GM12892 (cell line): ENCODE results near the gene PIK3C2G.

Experiments used
- DNase-seq: peaks from one replicate; pipeline ENCODE4 v3.0.0; 2011; ENCODE audit not compliant: insufficient read length
- FAIRE-seq: peaks from 2 replicates; lab custom pipeline; 2011; peaks lifted over from hg19 to GRCh38; lab: Jason Lieb, UNC
- POLR2A ChIP-seq: IDR thresholded peaks from 2 replicates; pipeline ENCODE4 v1.6.1; 2011; ENCODE audit warnings: low read depth, low read length, control low read depth
- POLR2AphosphoS5 ChIP-seq: IDR thresholded peaks from 2 replicates; pipeline ENCODE4 v1.6.1; 2011; ENCODE audit warnings: low read depth, low read length, control low read depth
- TAF1 ChIP-seq: IDR thresholded peaks from 2 replicates; pipeline ENCODE4 v1.6.1; 2011; ENCODE audit warnings: low read depth, mild to moderate bottlenecking, control low read depth, low read length, borderline replicate concordance

PIK3C2G gene

DNA sequence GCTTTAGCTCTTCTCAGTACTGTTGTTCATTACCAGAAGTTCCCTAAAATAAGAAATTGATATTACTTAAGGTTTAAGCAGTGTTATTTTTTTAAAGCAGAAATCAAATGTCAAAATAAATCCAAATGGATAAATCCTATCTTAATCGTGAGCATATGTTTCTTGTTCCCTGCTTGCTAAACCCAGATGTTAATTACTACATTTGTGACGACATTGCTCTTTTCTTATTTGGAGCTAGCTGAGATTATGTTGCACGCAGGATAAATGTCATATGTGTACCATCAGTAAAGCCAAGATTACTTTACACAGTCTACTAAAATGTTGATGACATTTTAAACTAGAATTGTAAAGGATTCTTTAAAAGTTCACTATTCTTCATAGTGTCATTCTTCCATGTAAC lies 319.0 kb downstream of the PIK3C2G start:
- TF ChIP-seq TAF1, result no peak
- no peak for TF ChIP-seq POLR2AphosphoS5
- no peak for TF ChIP-seq POLR2A
- FAIRE-seq, result no peak
- no peak for DNase-seq

- no peak for TF ChIP-seq POLR2A
- TF ChIP-seq POLR2AphosphoS5, result no peak
- no peak for TF ChIP-seq TAF1
- FAIRE-seq, result no peak
- no peak for DNase-seq
Measured at GRCh38 chr12:18580706-18581105, 319.4 kb downstream of the PIK3C2G start.

DNA sequence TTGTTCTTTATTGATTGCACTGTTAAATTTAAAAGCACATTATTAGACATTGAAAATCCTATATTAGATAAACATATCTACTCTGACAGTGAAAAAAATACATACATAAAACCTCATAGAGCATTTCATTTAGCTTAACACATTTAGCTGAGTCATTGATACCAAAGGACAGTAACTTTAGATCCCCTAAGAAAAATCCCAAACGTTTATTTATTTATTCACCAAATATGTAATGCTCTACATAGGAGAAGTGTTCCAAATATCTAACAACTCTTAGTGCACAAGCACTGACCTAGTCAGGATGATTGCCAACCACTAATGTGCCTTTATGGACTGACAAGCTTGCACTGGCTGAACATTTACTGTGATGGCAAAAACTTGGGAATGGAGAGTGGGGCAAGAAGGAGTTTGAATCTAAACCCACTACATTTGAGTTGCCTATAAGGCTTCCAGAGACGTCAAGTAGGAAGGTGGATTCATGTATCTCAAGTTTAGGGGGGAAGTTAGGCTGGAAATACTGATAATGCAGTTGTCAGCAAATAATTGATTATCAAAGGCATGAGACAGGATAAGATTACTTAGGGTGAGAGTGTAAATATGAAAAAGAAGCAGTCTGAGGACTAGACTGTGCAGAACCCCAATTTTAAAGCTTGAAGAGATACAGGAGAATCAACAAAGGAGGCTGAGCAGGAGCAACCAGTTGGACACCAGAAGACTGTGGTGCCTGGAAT lies 320.1 kb downstream of the PIK3C2G start:
- no peak for TF ChIP-seq POLR2A
- TF ChIP-seq POLR2AphosphoS5, result no peak
- no peak for TF ChIP-seq TAF1
- no peak for FAIRE-seq
- DNase-seq, result no peak

DNA sequence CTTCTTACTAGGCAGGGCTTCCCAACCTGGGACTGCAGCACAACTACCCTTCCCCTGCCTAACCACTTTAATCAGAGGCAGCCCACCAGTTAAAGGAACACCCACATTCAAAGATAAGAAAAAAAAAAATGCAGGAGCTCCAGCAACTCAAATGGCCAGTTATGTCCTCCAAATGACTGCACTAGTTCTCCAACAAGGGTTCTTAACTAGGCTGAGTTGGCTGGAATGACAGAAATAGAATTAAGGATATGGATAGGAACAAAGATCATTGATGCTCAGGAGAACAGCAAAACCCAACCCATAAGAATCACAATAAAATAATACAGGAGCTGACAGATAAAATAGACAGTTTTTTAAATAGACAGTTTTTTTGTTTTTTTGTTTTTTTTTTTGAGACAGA lies 322.3 kb downstream of the PIK3C2G start:
- TF ChIP-seq POLR2AphosphoS5 (no peak), POLR2A (no peak), TAF1 (no peak)
- FAIRE-seq (no peak), DNase-seq (no peak)

DNA sequence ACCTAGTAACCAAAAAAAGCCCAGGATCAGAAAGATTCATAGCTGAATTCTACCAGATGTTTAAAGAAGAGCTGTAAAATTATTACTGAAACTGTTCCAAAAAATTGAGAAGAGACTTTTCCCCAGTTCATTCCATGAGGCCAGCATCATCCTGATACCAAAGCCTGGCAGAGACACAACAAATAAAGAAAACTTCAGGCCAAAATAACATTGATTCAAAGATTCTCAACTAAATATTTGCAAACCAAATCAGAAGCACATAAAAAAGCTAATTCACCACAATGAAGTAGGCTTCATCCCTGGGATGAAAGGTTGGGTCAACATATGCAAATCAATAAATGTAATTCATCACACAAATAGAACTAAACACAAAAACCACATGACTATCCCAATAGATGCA lies 325.3 kb downstream of the PIK3C2G start:
- no peak for TF ChIP-seq POLR2AphosphoS5
- TF ChIP-seq POLR2A, result no peak
- TF ChIP-seq TAF1, result no peak
- no peak for FAIRE-seq

GRCh38 chr12:18589316-18589715 lies 328.0 kb downstream of the PIK3C2G start:
- DNase-seq, result no peak
- TF ChIP-seq POLR2AphosphoS5 (no peak), POLR2A (no peak), TAF1 (no peak)
- FAIRE-seq, result no peak

More for the DNA sequence above, 325.3 kb downstream of the PIK3C2G start:
- no peak for DNase-seq

GRCh38 chr12:18591473-18591872 lies 330.2 kb downstream of the PIK3C2G start:
- DNase-seq (no peak), FAIRE-seq (no peak)
- no peak for TF ChIP-seq POLR2A
- TF ChIP-seq TAF1, result no peak
- no peak for TF ChIP-seq POLR2AphosphoS5

- DNase-seq, result no peak
- FAIRE-seq, result no peak
- TF ChIP-seq TAF1 (no peak), POLR2AphosphoS5 (no peak), POLR2A (no peak)
Measured at GRCh38 chr12:18595412-18595811, 334.1 kb downstream of the PIK3C2G start.

- FAIRE-seq, result no peak
- no peak for DNase-seq
- no peak for TF ChIP-seq TAF1
- no peak for TF ChIP-seq POLR2AphosphoS5
- TF ChIP-seq POLR2A, result no peak
Measured at GRCh38 chr12:18601962-18602361, 340.6 kb downstream of the PIK3C2G start.

- FAIRE-seq, result no peak
- TF ChIP-seq POLR2AphosphoS5, result no peak
- TF ChIP-seq POLR2A, result no peak
- no peak for TF ChIP-seq TAF1
- DNase-seq, result no peak
Measured at GRCh38 chr12:18612971-18613370, 351.7 kb downstream of the PIK3C2G start.

GRCh38 chr12:18620986-18621385 lies 359.7 kb downstream of the PIK3C2G start:
- FAIRE-seq (no peak), DNase-seq (no peak)
- no peak for TF ChIP-seq POLR2AphosphoS5
- TF ChIP-seq POLR2A, result no peak
- no peak for TF ChIP-seq TAF1

GRCh38 chr12:18629445-18629844 lies 368.1 kb downstream of the PIK3C2G start:
- no peak for TF ChIP-seq POLR2A
- FAIRE-seq (no peak), DNase-seq (no peak)
